ENCODE measurements around the gene SLIT1.

SLIT1 gene

DNA sequence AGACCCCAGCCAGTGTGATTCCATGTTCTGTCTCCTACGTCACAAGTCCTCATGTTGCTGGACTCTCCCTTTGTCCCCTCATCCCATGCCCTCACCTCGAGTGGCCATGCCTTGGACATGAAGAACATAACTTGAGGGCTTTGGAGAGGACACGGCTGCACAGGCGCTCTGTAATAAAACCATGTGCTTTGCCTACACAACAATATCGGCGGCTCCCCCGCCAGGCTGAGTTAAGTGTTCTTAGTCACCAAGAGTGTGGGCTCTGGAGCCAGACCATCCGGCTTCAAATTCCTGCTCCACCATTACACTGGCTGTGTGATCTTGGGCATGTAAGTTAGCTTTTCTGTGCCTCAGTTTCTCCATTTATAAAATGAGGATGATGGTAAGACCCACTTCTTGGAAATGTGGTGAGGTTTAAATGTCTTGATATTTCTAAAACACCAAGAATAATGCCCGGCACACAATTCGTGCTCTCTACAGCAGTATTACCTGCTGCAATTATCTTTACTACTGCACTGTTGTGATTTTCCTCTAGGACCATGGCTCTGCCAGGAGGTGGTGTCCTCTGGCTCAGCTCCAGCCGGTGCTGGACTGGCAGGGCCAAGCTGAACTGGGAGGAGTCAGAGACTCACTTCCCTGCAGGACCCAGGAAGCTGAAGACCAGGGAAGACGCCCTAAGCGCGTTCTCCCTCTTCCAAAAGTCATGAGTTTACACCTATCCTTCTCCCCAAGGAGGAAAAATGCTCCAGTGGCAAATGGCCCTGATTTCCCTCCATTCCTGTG lies 15.7 kb downstream of the SLIT1 start:
- DNase-seq: no peak

DNA sequence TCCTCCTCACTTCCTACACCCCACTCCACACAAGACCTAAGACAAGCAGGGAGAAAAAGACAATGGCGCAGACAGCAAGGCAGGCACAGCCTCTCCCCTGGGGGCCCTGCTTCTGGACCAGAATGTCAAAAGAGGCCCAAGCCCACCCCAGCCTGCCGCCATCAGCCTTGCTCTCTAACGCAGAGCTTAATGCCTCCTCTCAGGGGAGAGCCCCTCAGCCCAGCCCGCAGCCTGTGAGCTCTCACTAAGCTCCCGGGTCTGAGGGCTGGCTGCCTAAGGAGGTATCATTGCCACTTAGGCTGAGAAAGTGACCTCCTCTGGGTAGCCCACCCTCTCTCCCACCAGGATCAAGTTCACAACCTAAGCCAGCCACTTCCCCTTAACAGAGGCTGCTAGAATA lies 16.7 kb downstream of the SLIT1 start:
- no peak for DNase-seq

- DNase-seq: no peak
Measured at GRCh38 chr10:97168645-97169044, 17.1 kb downstream of the SLIT1 start.

DNA sequence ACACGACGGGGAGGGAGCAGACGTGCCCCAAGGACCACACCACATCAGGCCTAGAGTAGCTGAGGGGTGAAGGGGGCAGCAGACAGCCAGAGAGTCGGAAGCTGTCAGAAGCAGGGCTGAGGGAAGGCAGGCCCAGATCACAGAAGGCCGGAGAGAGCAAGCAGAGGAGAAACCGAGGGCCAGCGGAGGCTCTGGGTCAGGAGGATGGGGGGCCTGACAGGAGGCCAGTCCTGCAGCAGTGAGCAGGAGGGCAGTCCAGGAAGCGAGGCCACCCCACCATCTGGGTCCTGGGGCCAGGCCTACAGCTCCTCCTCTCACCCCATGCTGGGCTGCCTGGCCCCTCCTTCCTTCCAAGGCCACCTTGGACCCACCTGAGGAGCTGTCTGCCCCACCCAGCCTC lies 20.3 kb downstream of the SLIT1 start:
- DNase-seq: no peak

- DNase-seq: no peak
Measured at GRCh38 chr10:97163781-97164501, 21.8 kb downstream of the SLIT1 start.

GRCh38 chr10:97163181-97163580 lies 22.6 kb downstream of the SLIT1 start:
- DNase-seq: no peak

DNA sequence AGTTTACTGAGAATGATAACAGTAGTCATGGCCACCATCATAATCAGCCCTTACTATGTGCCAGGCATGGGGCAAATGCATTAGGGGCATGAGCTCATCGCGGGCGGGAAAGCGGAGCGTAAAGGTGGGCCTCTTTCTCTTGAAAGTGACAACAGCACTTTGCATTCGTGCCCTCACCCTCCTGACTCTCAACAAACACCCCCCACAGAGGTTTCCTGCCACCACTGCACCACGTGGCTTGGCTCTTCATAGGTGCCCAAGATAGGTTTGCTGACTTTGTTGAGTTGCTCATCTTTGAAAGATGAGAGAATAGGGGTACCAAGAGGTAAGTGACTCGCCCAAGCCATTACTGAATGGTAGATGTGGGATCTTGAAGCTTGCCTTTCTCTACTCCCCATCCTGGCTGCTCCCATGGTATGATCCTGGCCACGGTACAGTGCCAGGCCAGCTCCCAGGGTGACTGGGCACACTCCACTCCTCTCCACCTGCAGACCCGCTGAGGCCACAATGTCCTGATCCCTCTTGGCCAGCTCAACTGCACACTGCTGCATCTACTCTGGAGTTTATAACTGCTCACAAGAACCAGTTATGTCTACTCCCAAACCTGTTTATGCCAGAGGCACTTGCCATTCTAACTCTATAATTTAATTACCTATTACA lies 26.0 kb downstream of the SLIT1 start:
- DNase-seq: no peak

DNA sequence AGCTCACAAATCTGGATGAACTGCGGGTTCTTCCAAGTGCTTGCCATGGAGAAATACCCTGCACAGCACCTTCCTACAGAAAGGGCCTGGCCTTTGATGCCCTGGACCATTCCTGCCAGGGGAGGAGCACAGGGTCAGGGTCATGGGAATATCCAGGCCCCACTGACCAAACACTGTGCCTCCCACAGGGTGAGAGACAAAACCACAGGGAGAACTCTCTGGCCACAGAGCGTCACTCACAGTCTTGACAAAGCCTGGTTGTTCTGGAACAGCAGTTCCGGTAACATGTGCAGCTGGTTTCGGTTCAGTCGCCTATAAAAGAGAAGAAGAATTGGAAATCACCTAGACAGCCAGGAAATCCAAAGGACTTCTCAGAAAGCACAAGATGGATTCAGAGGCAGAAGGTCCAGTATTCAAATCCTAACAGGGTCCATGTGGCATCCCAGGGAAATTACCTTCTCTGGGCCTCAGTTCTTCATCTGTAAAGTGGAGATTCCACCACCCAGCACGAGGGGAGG lies 28.1 kb downstream of the SLIT1 start:
- DNase-seq: no peak

DNA sequence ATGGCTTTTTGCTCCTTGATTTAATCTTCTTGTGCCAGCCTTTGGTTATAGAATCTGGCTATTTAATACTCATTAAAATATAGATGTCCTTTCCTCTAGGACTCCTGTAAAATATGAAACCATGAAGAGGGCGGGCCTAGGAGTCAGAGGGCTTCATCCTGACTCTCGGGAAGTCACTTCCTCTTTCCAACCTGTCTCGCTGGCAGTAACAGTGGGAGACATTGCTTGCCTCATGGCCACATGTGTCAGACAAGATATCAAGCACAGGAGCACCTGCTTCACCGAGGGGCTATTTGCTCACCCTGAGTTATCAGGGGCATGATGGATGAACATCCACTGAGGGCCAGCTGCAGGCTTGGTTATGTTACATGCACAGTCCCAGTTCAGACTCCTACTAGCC lies 31.0 kb downstream of the SLIT1 start:
- DNase-seq: no peak

GRCh38 chr10:97154162-97154561 lies 31.6 kb downstream of the SLIT1 start:
- no peak for DNase-seq

DNA sequence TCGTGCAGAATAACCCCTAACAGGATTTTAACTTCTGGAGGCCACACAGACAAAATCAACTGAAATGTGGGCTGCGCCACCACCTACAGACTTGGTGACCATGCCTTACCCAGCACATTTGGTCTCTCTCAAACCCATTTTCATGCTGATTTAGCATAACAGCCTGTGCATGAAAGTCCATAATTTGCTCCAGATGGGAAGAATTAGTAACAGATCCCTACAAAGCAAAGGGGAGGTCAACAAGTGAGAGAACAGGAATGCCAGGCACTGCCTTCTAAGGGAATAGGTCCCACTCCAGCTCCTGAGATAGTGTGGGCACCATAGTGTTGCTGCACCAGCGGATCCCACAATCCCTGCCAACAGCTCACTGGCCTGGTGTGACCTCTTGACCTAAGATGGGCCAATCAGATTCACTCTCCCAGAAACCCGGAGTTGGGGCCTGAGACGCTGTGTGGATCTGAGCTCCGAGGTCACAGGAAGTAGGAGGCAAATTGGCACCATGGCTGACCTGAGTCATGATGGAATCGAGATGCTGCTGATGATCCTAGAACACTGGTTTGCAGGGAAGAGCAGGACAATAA lies 32.4 kb downstream of the SLIT1 start:
- DNase-seq: no peak

GRCh38 chr10:97151307-97151914 lies 34.3 kb downstream of the SLIT1 start:
- no peak for DNase-seq

GRCh38 chr10:97150616-97151015 lies 35.1 kb downstream of the SLIT1 start:
- no peak for DNase-seq

DNA sequence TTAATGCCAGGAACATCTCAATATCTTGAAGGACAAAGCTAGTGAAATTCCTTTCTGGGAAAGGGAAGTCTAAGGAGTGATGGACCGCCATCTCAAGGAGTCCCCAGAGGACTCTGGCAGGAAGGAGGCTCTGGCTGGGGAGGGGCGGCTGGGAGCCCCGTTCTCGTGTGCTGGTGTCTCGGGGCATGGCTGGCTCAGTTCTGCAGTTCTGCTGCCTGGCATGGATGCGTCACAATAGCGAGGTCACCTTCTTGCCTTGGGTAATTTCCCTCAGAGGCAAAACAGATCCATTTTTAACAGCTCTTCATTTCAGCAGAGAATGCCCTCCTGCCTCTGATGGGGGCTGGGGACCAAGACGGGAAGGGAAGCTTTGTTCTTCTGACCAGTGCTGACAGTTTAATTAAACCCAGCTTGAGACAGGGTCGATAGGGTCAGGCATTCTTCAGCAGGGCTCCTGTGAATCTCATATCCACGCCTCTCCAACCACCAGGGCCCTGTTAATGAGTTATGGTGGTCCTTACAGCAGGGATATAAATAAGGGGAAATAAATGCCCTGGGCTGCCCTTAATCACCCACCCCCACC lies 35.7 kb downstream of the SLIT1 start:
- no peak for DNase-seq

DNA sequence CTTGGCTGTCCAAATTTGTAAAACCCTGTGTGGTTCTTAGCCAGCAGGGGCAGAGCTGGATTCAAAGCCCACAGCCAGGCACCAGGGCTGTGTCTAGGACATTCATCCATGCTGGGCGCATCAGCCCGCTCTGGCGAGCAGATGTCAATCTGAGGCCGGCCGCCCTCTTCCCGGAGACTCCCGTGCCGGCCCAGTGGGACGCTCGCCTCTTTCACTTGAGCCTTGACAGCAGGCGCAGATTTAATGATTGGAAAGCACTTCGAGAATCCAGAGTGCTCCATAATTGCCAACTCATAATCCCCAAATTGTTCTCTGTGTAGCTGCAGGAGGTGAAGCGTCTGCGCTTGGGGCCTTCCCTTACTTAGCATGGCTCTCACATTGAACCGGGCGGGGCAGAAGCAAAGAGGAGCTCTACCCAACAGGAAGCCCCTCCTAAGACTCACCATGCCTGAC lies 36.7 kb downstream of the SLIT1 start:
- no peak for DNase-seq

DNA sequence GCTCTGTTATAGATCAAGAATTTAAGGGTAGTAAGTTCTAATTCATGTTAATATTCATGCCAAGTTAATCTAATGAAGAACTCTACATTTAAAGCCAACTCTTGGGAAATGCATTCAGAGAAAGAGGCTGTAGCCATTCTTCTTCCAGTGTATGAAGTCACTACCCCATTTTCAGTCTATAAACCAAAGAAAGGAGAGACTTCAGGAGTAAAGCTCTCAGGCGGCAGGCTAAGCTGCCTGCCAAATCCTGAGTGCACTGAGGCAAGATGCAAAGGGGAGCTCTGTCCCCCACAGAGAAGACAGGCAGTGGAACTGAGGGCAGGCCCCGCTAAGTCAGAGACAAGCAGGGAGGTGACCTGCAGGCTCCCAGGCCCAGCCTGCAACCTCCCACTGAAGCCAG lies 41.5 kb downstream of the SLIT1 start:
- no peak for DNase-seq

GRCh38 chr10:97142834-97143233 lies 42.9 kb downstream of the SLIT1 start:
- DNase-seq: no peak

- DNase-seq: no peak
Measured at GRCh38 chr10:97140902-97141745, 44.6 kb downstream of the SLIT1 start.

DNA sequence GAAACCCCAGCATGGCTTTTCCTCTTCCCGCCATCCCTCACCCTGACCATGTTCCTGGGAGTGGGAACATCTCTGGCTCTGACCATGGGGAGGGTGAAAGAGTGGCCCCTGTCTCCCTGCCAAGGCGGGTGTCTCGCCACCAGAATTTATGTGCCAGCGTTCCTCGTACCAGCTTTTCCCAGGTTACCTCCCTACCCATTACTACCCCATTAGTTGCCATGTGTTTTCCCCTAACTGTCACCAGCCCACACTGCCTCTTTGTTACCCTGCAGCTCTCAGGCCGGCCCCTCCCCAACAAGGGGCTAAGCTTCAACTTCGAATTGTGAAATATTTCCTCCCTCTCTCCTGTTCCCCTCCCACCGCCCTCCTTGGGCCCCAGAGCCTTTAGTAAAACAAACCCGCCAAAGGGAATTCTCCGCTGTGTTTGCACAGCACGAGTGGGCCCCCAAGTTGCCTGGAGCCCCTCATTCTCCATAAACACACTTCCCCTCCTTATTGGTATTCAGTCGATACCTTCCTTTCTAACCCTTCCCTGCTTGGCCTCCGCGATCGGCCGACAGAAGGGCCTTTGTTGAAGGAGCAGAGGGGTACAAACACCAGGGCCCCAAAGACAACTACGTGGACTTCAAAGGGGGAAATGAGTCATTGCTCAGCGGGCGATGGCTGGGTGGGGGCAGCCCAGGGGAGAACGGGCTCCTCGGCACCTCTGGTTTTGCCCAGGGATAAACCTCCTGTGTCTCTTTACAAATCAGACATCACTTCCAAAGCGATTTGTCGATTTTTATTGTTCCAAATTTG lies 45.5 kb downstream of the SLIT1 start:
- no peak for DNase-seq

GRCh38 chr10:97139651-97140048 lies 46.1 kb downstream of the SLIT1 start:
- no peak for DNase-seq

DNA sequence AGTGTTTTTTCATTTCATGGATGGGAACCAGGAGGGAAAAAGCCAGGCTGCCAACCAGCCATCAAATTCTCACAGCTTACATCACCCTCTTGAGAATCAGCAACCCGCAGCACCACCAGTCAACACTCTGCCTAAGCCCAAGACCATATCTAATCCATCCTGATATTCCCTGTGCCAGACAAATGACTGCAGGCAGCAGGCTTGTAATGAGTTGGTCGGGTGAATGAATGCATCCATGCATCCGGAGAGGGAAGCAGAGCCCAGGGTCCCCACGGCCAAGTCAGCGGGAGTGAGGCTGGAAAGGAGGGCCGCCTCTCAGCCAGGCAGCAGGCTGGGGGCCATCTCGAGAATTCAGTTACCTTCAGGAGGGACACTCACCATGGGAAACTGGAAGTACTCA lies 46.9 kb downstream of the SLIT1 start:
- DNase-seq: no peak

Measured in kidney glomerular epithelial cell (primary cell).